NT2/D1 (cell line): ENCODE measurements around the gene EFHC1.

Experiments used
- DNase-seq: peaks from one replicate; pipeline ENCODE4 v3.0.0-alpha.2; 2011; ENCODE audit warnings: low read depth, low spot score
- H3K27me3 ChIP-seq: 2 replicates; pipeline ENCODE4 v1.6.0; 2011; ENCODE audit warnings: mild to moderate bottlenecking; ENCODE audit not compliant: insufficient read length, insufficient read depth
- H3K36me3 ChIP-seq: 2 replicates; pipeline ENCODE4 v1.6.1; 2011; ENCODE audit warnings: mild to moderate bottlenecking, low read length, mixed read lengths; ENCODE audit not compliant: insufficient read depth, insufficient read length
- H3K4me1 ChIP-seq: 2 replicates; pipeline ENCODE4 v1.5.1; 2011; ENCODE audit not compliant: insufficient read depth, insufficient read length
- H3K4me3 ChIP-seq: 2 replicates; pipeline ENCODE4 v1.5.1; 2011; ENCODE audit warnings: low read depth; ENCODE audit not compliant: insufficient read length
- H3K9ac ChIP-seq: 2 replicates; pipeline ENCODE4 v1.6.0; 2011; ENCODE audit warnings: low read depth; ENCODE audit not compliant: insufficient read length
- H3K9me3 ChIP-seq: 2 replicates; pipeline ENCODE4 v1.5.1; 2011; ENCODE audit warnings: mild to moderate bottlenecking, low read length; ENCODE audit not compliant: insufficient read depth
- SUZ12 ChIP-seq: IDR thresholded peaks from 2 replicates; pipeline ENCODE4 v1.6.1; 2011; ENCODE audit not compliant: insufficient read length, insufficient read depth; ENCODE audit errors: extremely low read depth
- YY1 ChIP-seq: IDR thresholded peaks from 2 replicates; pipeline ENCODE4 v1.6.1; 2011; ENCODE audit not compliant: insufficient read length, insufficient read depth
- ZNF274 ChIP-seq: IDR thresholded peaks from 2 replicates; pipeline ENCODE4 v1.6.1; 2011; ENCODE audit warnings: mild to moderate bottlenecking, low read depth, low read length

The EFHC1 gene

DNA sequence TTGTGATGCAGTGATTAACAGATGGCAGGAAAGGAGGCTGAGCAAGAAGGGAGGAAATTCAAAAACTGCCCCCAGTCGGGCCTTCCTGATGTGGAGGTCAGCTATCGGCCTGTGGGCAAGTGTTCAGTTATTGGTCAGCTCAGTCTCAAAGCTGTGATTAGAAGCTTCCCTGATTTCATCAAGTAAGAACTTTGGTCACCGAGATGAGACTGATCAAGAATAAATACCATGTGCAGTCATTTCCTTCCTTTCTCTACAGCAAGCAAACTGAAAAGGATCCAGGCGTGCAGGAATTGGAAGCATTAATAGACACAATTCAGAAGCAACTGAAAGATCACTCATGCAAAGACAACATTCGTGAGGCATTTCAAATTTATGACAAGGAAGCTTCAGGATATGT, 69.7 kb downstream of the EFHC1 start:
- no peak overlapping the region for H3K9ac ChIP-seq
- H3K9me3 ChIP-seq, result no peaks in the 10 kb centered on the region
- TF ChIP-seq ZNF274 (no peak), SUZ12 (no peak), YY1 (no peak)
- no peaks in the 10 kb centered on the region for H3K4me1 ChIP-seq
- H3K36me3 ChIP-seq, result peaks cover 2% of the 10 kb centered on the region
- H3K4me3 ChIP-seq, result no peak overlapping the region
- no peak for DNase-seq
- H3K27me3 ChIP-seq, result no peaks in the 10 kb centered on the region

DNA sequence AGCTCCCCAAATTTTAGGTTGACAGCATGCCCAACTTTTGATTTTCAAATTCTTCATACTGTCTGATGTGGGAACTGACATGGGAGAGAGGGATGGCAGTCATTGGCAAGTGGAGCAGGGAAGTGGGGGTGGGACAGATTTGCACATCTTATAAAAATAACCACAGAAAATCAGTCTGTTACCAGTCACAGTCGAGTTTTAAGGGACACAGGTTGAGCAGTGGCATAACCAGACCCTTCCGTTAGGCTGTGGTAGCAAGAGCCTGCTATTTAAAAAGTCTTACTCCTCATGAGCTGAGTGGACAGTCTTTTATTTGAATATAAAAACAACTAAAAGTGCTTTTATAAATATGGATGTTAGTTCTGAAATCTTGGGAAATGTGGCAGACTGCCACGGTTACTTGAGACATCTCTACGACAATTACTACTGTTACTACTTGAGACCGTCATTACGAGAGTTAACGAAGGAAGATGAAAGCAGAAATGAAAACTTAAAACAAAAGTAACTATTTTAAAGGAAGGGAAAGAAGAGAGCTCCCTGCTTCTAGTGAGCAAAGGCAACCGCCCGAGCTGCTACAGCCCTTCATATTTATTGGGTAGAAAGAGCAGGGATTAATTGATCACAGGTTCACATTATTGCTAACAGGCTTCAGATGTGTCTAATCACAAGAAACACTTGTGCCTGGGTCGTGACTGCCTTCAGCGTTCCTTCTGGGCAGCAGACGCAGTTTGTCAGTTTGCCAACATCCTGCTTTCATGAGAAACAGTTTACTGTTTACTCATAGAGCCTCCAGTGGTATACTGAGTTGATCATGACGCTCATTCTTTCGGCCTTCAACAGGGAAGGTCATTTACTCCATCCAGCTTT, 71.3 kb downstream of the EFHC1 start:
- no peaks in the 10 kb centered on the region for H3K4me1 ChIP-seq
- no peaks in the 10 kb centered on the region for H3K9me3 ChIP-seq
- no peak overlapping the region for H3K4me3 ChIP-seq
- H3K36me3 ChIP-seq, result peaks cover 6% of the 10 kb centered on the region
- no peak overlapping the region for H3K9ac ChIP-seq
- DNase-seq, result no peak
- H3K27me3 ChIP-seq, result no peaks in the 10 kb centered on the region
- TF ChIP-seq SUZ12 (no peak), ZNF274 (no peak), YY1 (no peak)

DNA sequence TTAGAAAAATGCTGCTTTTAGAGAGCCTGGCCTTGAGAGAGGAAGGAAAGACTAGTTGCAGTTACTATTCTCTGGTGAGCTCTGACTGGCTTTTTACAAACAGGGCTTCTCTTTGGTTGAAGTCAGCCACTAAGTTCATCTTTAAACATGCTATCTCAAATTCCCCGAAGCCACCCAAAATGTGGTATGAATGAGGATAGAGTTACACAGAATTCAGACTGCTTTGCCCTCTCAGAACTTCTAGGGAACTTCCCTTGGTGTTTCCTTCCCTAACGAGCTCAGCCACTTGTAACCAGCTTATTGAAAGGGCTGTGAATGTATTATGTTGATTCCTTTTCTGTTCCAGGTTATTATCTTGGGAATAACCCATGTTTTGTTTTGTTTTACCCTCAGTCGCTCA, 73.5 kb downstream of the EFHC1 start:
- Histone ChIP-seq H3K36me3 (peaks cover 6% of the 10 kb centered on the region), H3K4me3 (no peak overlapping the region), H3K27me3 (no peaks in the 10 kb centered on the region), H3K9me3 (no peaks in the 10 kb centered on the region), H3K4me1 (no peaks in the 10 kb centered on the region), H3K9ac (no peak overlapping the region)
- no peak for TF ChIP-seq YY1
- TF ChIP-seq SUZ12, result no peak
- TF ChIP-seq ZNF274, result no peak
- DNase-seq, result no peak

DNA sequence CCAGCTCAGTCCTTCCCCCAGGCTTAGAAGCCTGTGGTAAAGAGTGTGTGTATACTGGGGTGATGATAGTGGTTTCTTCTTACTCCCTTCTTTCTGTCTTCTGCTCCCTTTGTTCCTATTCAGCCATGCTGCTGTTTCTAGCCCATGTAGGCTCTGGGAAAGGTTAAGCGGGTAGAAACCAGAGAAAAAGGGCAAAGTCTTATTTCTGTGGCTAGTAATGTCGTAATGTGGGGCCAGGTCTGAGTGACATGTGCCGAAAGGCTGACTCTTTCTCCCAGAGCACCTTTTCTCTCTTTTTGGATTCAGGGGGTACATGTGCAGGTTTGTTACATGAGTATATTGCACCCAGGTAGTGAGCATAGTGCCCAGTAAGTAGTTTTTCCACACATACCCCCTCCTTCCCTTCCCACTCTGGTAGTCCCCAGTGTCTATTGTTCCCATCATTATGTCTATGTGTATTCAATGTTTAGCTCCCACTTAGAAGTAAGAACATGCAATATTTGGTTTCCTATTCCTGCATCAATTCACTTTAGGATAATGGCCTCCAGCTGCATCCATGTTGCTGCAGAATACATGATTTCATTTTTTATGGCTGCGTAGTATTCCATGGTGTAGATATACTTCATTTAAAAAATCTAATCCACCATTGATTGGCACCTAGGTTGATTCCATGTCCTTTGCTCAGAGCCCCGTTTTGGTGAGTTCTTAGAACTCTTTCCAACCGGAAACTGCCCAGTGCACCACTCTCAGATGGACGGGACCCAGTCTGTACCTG, 74.3 kb downstream of the EFHC1 start:
- TF ChIP-seq SUZ12 (no peak), YY1 (no peak), ZNF274 (no peak)
- Histone ChIP-seq H3K4me1 (no peaks in the 10 kb centered on the region), H3K36me3 (peaks cover 6% of the 10 kb centered on the region)

GRCh38 chr6:52495922-52496321, 75.8 kb downstream of the EFHC1 start:
- Histone ChIP-seq H3K36me3 (peaks cover 14% of the 10 kb centered on the region), H3K27me3 (no peaks in the 10 kb centered on the region), H3K9me3 (no peaks in the 10 kb centered on the region), H3K9ac (no peak overlapping the region), H3K4me3 (no peak overlapping the region), H3K4me1 (no peaks in the 10 kb centered on the region)
- TF ChIP-seq SUZ12, result no peak
- no peak for DNase-seq

More for the DNA sequence above, 74.3 kb downstream of the EFHC1 start:
- H3K27me3 ChIP-seq, result no peaks in the 10 kb centered on the region
- H3K9ac ChIP-seq, result no peak overlapping the region
- H3K9me3 ChIP-seq, result no peaks in the 10 kb centered on the region
- DNase-seq, result no peak
- H3K4me3 ChIP-seq, result no peak overlapping the region

GRCh38 chr6:52496631-52497030, 76.5 kb downstream of the EFHC1 start:
- Histone ChIP-seq H3K4me1 (no peaks in the 10 kb centered on the region), H3K9me3 (no peaks in the 10 kb centered on the region), H3K36me3 (peaks cover 17% of the 10 kb centered on the region), H3K9ac (no peak overlapping the region), H3K27me3 (no peaks in the 10 kb centered on the region), H3K4me3 (no peak overlapping the region)
- TF ChIP-seq SUZ12, result no peak
- no peak for DNase-seq

DNA sequence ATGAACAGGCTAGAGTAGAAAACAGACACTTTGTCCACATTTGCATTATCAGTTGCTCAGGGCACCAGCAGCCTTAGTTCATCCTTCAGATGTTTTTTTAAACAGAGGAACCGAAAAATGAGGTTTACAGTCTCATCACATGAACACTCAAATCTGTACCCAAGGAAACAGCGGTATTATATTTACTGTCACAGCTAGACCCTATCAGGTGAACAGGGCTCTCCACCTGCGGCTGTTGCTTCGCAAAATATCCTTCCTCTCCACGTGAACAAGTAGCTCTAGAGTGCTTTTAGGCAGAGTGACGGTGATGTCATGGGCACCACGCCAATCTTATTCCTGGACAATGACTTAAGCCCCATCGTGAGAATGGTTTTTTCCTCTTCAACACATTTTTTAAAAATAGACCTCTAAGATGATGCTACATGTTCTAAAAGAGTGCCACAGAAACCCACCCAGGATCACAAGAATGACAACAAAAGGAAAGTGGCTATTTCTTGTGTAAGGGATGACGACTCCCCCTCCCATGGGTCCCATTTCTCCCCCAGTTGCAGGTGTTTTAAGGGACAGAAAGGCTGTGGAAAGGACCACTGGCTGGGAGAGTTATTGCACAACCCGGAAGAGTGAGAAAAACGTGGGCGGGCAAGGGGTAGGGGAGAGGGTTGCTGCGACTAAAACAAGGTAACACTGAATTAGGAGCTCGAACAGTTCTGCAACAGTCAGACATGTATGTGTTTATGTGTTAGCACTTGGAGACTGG, 77.7 kb downstream of the EFHC1 start:
- no peak overlapping the region for H3K4me3 ChIP-seq
- no peaks in the 10 kb centered on the region for H3K4me1 ChIP-seq
- no peaks in the 10 kb centered on the region for H3K9me3 ChIP-seq

More for the DNA sequence above, 77.7 kb downstream of the EFHC1 start:
- no peak for DNase-seq
- TF ChIP-seq ZNF274, result no peak
- no peak for TF ChIP-seq YY1
- no peak for TF ChIP-seq SUZ12
- Histone ChIP-seq H3K9ac (no peak overlapping the region), H3K36me3 (peaks cover 28% of the 10 kb centered on the region), H3K27me3 (no peaks in the 10 kb centered on the region)
